IMR-90 (cell line): ENCODE data around the gene CRISPLD2. TPM values are rescaled to one million over a fixed set of nuclear protein-coding genes. Genes with fewer than 3 reads are reported as not detected.

Experiments
- ATAC-seq: fragments of 200-7000 bp; cut with Tn5 transposase; 2 replicates; pipeline ENCODE4 v1.9.1; 2020; ENCODE audit warnings: low read depth, mild to moderate bottlenecking, moderate library complexity
- BruUV-seq: library from RNA; stranded (reverse); fragments of 400-500 nt; replicated peaks from 2 replicates; lab custom pipeline; 2021; lab: Mats Ljungman, UMichigan
- CTCF ChIA-PET: fragments of 300-600 bp; formaldehyde crosslinking; extraction: SDS; loops from one replicate; lab custom pipeline; 2021; ENCODE audit warnings: antibody characterized with exemption; lab: Yijun Ruan, JAX
- POLR2A ChIA-PET: fragments of 300-600 bp; sonication (Branson Sonifier 250); formaldehyde crosslinking; loops from one replicate; lab custom pipeline; 2022; ENCODE audit warnings: antibody characterized with exemption; ENCODE audit not compliant: unreplicated experiment; lab: Charles Lee
- DNase-seq: peaks from one replicate; pipeline ENCODE4 v3.0.0; 2013
- H2AFZ ChIP-seq: replicated peaks from 2 replicates; pipeline ENCODE3; 2013; ENCODE audit warnings: low read length, mild to moderate bottlenecking; ENCODE audit not compliant: poor library complexity
- H2AK5ac ChIP-seq: 2 replicates; pipeline ENCODE4 v1.6.1; 2013; ENCODE audit warnings: low read depth, low read length, inconsistent platforms
- H2AK9ac ChIP-seq: replicated peaks from 2 replicates; pipeline ENCODE3; 2013; ENCODE audit warnings: mild to moderate bottlenecking, low read depth, low read length, moderate library complexity; ENCODE audit not compliant: poor library complexity
- H2BK120ac ChIP-seq: 2 replicates; pipeline ENCODE4 v1.6.1; 2013; ENCODE audit warnings: low read depth, low read length, inconsistent platforms
- H2BK15ac ChIP-seq: 3 replicates; pipeline ENCODE4 v1.6.1; 2013; ENCODE audit warnings: low read depth, low read length, inconsistent platforms
- H2BK20ac ChIP-seq: 2 replicates; pipeline ENCODE4 v1.6.1; 2013; ENCODE audit warnings: low read depth, mild to moderate bottlenecking, inconsistent platforms, low read length, moderate library complexity
- H2BK5ac ChIP-seq: 2 replicates; pipeline ENCODE4 v1.6.1; 2013; ENCODE audit warnings: mild to moderate bottlenecking, low read depth, low read length, inconsistent platforms; ENCODE audit not compliant: poor library complexity, severe bottlenecking
- H3K14ac ChIP-seq: replicated peaks from 2 replicates; pipeline ENCODE4 v1.6.1; 2013; ENCODE audit warnings: low read depth, low read length, inconsistent platforms
- H3K18ac ChIP-seq: 2 replicates; pipeline ENCODE4 v1.6.1; 2013; ENCODE audit warnings: low read depth, low read length, control low read depth
- H3K23ac ChIP-seq: 2 replicates; pipeline ENCODE4 v1.6.1; 2013; ENCODE audit warnings: low read depth, low read length, inconsistent platforms
- H3K27ac ChIP-seq: 2 replicates; pipeline ENCODE4 v1.5.1; 2013; ENCODE audit warnings: mild to moderate bottlenecking, control low read depth, low read length; ENCODE audit not compliant: insufficient read depth
- H3K27me3 ChIP-seq: 2 replicates; pipeline ENCODE4 v1.6.1; 2013; ENCODE audit warnings: low read length; ENCODE audit not compliant: control insufficient read depth, insufficient read depth
- H3K36me3 ChIP-seq: 2 replicates; pipeline ENCODE4 v1.6.1; 2013; ENCODE audit warnings: low read length, mixed read lengths; ENCODE audit not compliant: control insufficient read depth, insufficient read depth
- H3K4ac ChIP-seq: 2 replicates; pipeline ENCODE4 v1.6.1; 2013; ENCODE audit warnings: low read depth, low read length, inconsistent platforms
- H3K4me1 ChIP-seq: 2 replicates; pipeline ENCODE4 v1.6.1; 2013; ENCODE audit warnings: low read length, mixed read lengths; ENCODE audit not compliant: control insufficient read depth, insufficient read depth
- H3K4me2 ChIP-seq: 2 replicates; pipeline ENCODE4 v1.6.1; 2013; ENCODE audit warnings: low read depth, mild to moderate bottlenecking, control low read depth, low read length, moderate library complexity
- H3K4me3 ChIP-seq: 2 replicates; pipeline ENCODE4 v1.5.1; 2013; ENCODE audit warnings: low read depth, mild to moderate bottlenecking, control low read depth, low read length, moderate library complexity; ENCODE audit not compliant: insufficient read depth
- H3K56ac ChIP-seq: 2 replicates; pipeline ENCODE4 v1.6.1; 2013; ENCODE audit warnings: low read length, inconsistent platforms; ENCODE audit not compliant: insufficient read depth; ENCODE audit errors: extremely low read depth
- H3K79me1 ChIP-seq, 2 experiments: 2 replicates each; pipeline ENCODE4 v1.6.1; 2013; ENCODE audit warnings: low read length in 2 of 2, inconsistent platforms in 1 of 2, low read depth in 1 of 2
- H3K9ac ChIP-seq: 2 replicates; pipeline ENCODE4 v1.6.1; 2013; ENCODE audit warnings: low read depth, low read length, control low read depth
- H3K9me1 ChIP-seq: 2 replicates; pipeline ENCODE4 v1.6.1; 2013; ENCODE audit warnings: low read length, inconsistent platforms; ENCODE audit not compliant: insufficient read depth
- H3K9me3 ChIP-seq: 2 replicates; pipeline ENCODE4 v1.6.1; 2013; ENCODE audit warnings: low read length; ENCODE audit not compliant: control insufficient read depth, insufficient read depth
- H4K20me1 ChIP-seq: 2 replicates; pipeline ENCODE4 v1.6.1; 2013; ENCODE audit warnings: low read length, inconsistent platforms; ENCODE audit not compliant: insufficient read depth
- H4K5ac ChIP-seq: 2 replicates; pipeline ENCODE4 v1.6.1; 2013; ENCODE audit warnings: mild to moderate bottlenecking, low read depth, low read length, control low read depth
- H4K8ac ChIP-seq, 2 experiments: 2 replicates each; pipeline ENCODE4 v1.6.1; 2013; ENCODE audit warnings: low read depth in 2 of 2, low read length in 2 of 2, control low read depth in 1 of 2, inconsistent platforms in 1 of 2
- H4K91ac ChIP-seq: 2 replicates; pipeline ENCODE4 v1.6.1; 2013; ENCODE audit warnings: low read depth, low read length, inconsistent platforms; ENCODE audit not compliant: insufficient read depth
- CEBPB ChIP-seq: IDR thresholded peaks from 2 replicates; pipeline ENCODE4 v1.6.1; 2012; ENCODE audit warnings: low read depth, low read length, improper control_type of control experiment
- CTCF ChIP-seq: conservative IDR thresholded peaks from 2 replicates; pipeline ENCODE4 v1.5.1; 2012; ENCODE audit warnings: mild to moderate bottlenecking, low read depth, low read length, improper control_type of control experiment
- FOS ChIP-seq: fragments of 150-350 bp; IDR thresholded peaks from 2 replicates; pipeline ENCODE4 v1.6.1; 2016; ENCODE audit warnings: low read depth, low read length
- SMC3 ChIP-seq: fragments of 150-350 bp; IDR thresholded peaks from 2 replicates; pipeline ENCODE4 v1.6.1; 2016; ENCODE audit warnings: low read depth, mild to moderate bottlenecking, antibody characterized with exemption, low read length, moderate library complexity
- USF2 ChIP-seq: fragments of 150-350 bp; IDR thresholded peaks from 2 replicates; pipeline ENCODE4 v1.6.1; 2017; ENCODE audit warnings: mild to moderate bottlenecking, antibody characterized with exemption, low read length, low read depth
- WGBS, 2 experiments: methylation state at CpG; one replicate each; pipeline versions ENCODE4 v1.1.5 to v1.1.7; 2013; ENCODE audit warnings: missing lambda C conversion rate in 2 of 2; ENCODE audit not compliant: insufficient read length in 1 of 2; ENCODE audit errors: extremely low coverage in 2 of 2; 5-methylcytosine and 5-hydroxymethylcytosine counted together
- dilution Hi-C: fragments of 300-500 bp; cut with HindIII; formaldehyde crosslinking; loops from one replicate; pipeline ENCODE4 v1.14.3; 2018; ENCODE audit warnings: low sequenced_read_pairs; ENCODE audit not compliant: unreplicated experiment
- in situ Hi-C: fragments of 300-500 bp; cut with MboI; formaldehyde crosslinking; loops from 3 replicates; pipeline ENCODE4 v1.14.3; 2019; ENCODE audit warnings: low sequenced_read_pairs, inconsistent platforms, mixed read lengths
- intact Hi-C: fragments of 100-400 bp; cut with micrococcal nuclease; formaldehyde crosslinking; loops from 2 replicates; pipeline ENCODE4 v1.10.0; 2022
- polyA plus RNA-seq, 3 experiments: library from polyadenylated mRNA; depleted of rRNA; stranded (reverse); fragments of >200 nt; gene quantifications; 2 replicates each; pipeline ENCODE4 v1.2.3, GENCODE V29; 2012; ENCODE audit warnings: low replicate concordance in 1 of 3
- total RNA-seq: library from RNA; depleted of rRNA; stranded (reverse); fragments of >200 nt; gene quantifications from 2 replicates; pipeline ENCODE4 v1.2.3, GENCODE V29; 2012

CRISPLD2 gene
- total and polyA plus RNA-seq, 2 of the 4 experiments (the other 2 are of a cell fraction): 23.1 to 37.5 TPM

GRCh38 chr16:84874983-84875382 lies 55.2 kb downstream of the CRISPLD2 start:
- Histone ChIP-seq H3K18ac (peak overlapping the region; percentile 49), H4K91ac (peak overlapping the region; percentile 61), H4K5ac (peak overlapping the region; percentile 8; the same call in 1 of the 2 replicates), H3K27me3 (no peaks in the 10 kb centered on the region), H3K79me1 (no peaks in the 10 kb centered on the region), H2AK9ac (no peak overlapping the region), H3K56ac (no peak overlapping the region), H2BK120ac (0 out of 2 replicates have a peak overlapping the region, but pooled peaks have one; percentile 4), H2BK20ac (peak overlapping the region; percentile 2; the same call in 1 of the 2 replicates), H3K23ac (no peak overlapping the region), H3K4me1 (peaks cover 10% of the 10 kb centered on the region), H3K9me3 (peaks cover 5% of the 10 kb centered on the region), H2AFZ (no peak overlapping the region), H3K14ac (no peak overlapping the region), H3K4me3 (no peak overlapping the region), H2BK5ac (peak overlapping the region; percentile 74), H4K20me1 (no peaks in the 10 kb centered on the region), H3K9ac (no peak overlapping the region), H4K8ac (peak overlapping the region; percentile 4 to 62; a peak in 3 of 4 replicates), H2BK15ac (no peak overlapping the region), H3K36me3 (peaks cover 51% of the 10 kb centered on the region), H2AK5ac (peak overlapping the region; percentile 56; the same call in 1 of the 2 replicates), H3K27ac (peak overlapping the region; percentile 91; the same call in 1 of the 2 replicates), H3K4ac (0 out of 2 replicates have a peak overlapping the region, but pooled peaks have one; percentile 1), H3K9me1 (peaks cover 6% of the 10 kb centered on the region; the same call in 1 of the 2 replicates), H3K4me2 (peak overlapping the region; percentile 2; the same call in 1 of the 2 replicates)
- in situ Hi-C loops: no loop called here
- ChIA-PET CTCF (interaction anchor here (0.6 kb wide), 1 partner anchor 43 kb away, joined by 3 read pairs; no protein-coding TSS in a partner anchor), POLR2A (interaction anchor here (0.6 kb wide), 1 partner anchor 10 kb away, joined by 3 read pairs; no protein-coding TSS in a partner anchor)
- peak; percentile 41 for DNase-seq
- dilution Hi-C loops: no loop called here
- intact Hi-C loops: loop anchor here (2.0 kb wide), 1 partner anchor 38 kb away; no protein-coding TSS in a partner anchor
- TF ChIP-seq CEBPB (no peak), CTCF (no peak), SMC3 (no peak), USF2 (no peak), FOS (no peak)
- no CpG with 5 or more reads among the region's 3 CpGs for WGBS, 2 experiments
- ATAC-seq: peak; percentile 66
- BruUV-seq: no TSS peak
